ENCODE measurements around the gene ABHD16B. TPM values are rescaled to one million over a fixed set of nuclear protein-coding genes. Genes with fewer than 3 reads are reported as not detected.
A peak's percentile ranks its signal among the peaks of the same experiment; 100 is the strongest.

Gene ABHD16B
- total RNA-seq, 4 donors from 2014 or later = not detected

- Histone ChIP-seq H3K4me1 (peaks cover 35 to 48% of the 10 kb centered on the region in 2 donors), H3K4me3 (replicated peaks in 1 of 3) (peak overlapping the region in 2 of 3 donors; percentile 53 to 69), H3K27me3 (no peaks in the 10 kb centered on the region), H3K27ac (peak overlapping the region; percentile 68 to 76 (median 72)), H3K36me3 (peaks cover 0 to 7% of the 10 kb centered on the region in 2 donors), H3K9me3 (no peaks in the 10 kb centered on the region)
- 1% methylated on average over 5 of the region's 5 CpGs for WGBS, 2 donors
- DNase-seq = no peak
- TF ChIP-seq, protein P1, sequence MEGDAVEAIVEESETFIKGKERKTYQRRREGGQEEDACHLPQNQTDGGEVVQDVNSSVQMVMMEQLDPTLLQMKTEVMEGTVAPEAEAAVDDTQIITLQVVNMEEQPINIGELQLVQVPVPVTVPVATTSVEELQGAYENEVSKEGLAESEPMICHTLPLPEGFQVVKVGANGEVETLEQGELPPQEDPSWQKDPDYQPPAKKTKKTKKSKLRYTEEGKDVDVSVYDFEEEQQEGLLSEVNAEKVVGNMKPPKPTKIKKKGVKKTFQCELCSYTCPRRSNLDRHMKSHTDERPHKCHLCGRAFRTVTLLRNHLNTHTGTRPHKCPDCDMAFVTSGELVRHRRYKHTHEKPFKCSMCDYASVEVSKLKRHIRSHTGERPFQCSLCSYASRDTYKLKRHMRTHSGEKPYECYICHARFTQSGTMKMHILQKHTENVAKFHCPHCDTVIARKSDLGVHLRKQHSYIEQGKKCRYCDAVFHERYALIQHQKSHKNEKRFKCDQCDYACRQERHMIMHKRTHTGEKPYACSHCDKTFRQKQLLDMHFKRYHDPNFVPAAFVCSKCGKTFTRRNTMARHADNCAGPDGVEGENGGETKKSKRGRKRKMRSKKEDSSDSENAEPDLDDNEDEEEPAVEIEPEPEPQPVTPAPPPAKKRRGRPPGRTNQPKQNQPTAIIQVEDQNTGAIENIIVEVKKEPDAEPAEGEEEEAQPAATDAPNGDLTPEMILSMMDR (IDR thresholded peaks at IDR 0.05) = no peak
- TF ChIP-seq POLR2A (IDR thresholded peaks at IDR 0.05) = no peak
- intact Hi-C loops (cut with DNase I) = no loop called here
Measured at GRCh38 chr20:63895952-63896263, 34.6 kb downstream of the ABHD16B start.

DNA sequence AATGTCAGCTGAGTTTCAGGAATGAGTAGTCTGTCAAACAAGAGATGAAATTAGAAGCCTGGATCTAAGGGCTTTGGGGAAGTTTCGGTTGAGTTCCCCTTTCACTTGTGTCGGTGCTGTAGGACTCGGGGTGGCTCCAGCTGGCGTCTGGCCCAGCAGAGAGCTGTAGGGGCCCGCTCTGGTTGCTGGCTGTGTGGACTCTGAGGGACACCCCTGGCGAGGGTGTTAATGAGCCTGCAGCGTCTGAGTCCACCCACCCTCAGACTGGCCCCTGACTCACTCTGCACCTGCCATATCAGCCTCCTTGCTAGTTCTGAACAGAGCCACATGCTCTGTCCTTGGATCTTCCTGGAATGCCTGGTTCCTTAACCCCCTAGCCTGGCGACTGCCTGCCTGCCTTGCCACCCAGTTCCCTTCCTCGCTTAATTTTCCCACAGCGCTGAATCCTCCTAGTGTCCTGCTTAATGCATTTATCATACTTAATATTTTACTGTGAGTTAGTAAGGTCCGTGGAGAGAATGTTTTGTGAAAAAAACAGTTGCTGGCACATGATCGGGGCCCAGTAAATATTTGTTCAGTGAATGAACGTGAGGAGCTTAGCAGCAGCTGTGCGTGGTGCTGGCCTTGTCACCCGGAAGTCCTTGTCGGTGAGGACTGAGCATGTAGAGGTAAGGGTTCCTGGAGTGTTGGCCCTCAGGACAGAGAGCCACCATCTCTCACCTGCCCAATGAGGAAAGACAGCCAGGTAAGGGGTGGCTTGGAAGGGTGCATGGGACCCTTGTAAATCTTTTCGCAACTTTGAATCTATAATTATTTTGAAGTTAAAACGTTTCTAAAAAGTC, 35.2 kb downstream of the ABHD16B start:
- no peak for TF ChIP-seq POLR2A (IDR thresholded peaks at IDR 0.05)
- TF ChIP-seq, protein P1 (IDR thresholded peaks at IDR 0.05) = no peak
- Histone ChIP-seq H3K4me3 (replicated peaks in 1 of 3) (peak overlapping the region in 1 of 3 donors; percentile 53), H3K9me3 (no peaks in the 10 kb centered on the region), H3K36me3 (peaks cover 0 to under 1% of the 10 kb centered on the region in 2 donors), H3K4me1 (peaks cover 38 to 54% of the 10 kb centered on the region in 2 donors), H3K27ac (peak overlapping the region; percentile 68 to 76 (median 72)), H3K27me3 (no peaks in the 10 kb centered on the region)
- peak; percentile 81 for DNase-seq
- 14 to 15% methylated on average over 18 of the region's 18 CpGs for WGBS, 2 donors
- intact Hi-C loops (cut with DNase I) = no loop called here

GRCh38 chr20:63897978-63898561, 36.8 kb downstream of the ABHD16B start:
- Histone ChIP-seq H3K4me1 (peaks cover 38 to 54% of the 10 kb centered on the region in 2 donors), H3K4me3 (replicated peaks in 1 of 3) (no peak overlapping the region), H3K27me3 (no peaks in the 10 kb centered on the region), H3K27ac (no peak overlapping the region), H3K36me3 (no peaks in the 10 kb centered on the region), H3K9me3 (no peaks in the 10 kb centered on the region)
- no peak for DNase-seq
- intact Hi-C loops (cut with DNase I) = no loop called here
- 92 to 93% methylated on average over 6 of the region's 6 CpGs for WGBS, 2 donors
- TF ChIP-seq POLR2A (IDR thresholded peaks at IDR 0.05) = no peak
- TF ChIP-seq, protein P1 (IDR thresholded peaks at IDR 0.05) = no peak

GRCh38 chr20:63898882-63899558, 37.7 kb downstream of the ABHD16B start:
- H3K4me3 ChIP-seq (replicated peaks in 1 of 3) = no peak overlapping the region
- H3K4me1 ChIP-seq = peaks cover 36 to 53% of the 10 kb centered on the region in 2 donors
- intact Hi-C loops (cut with DNase I) = no loop called here
- DNase-seq = no peak
- no peaks in the 10 kb centered on the region for H3K9me3 ChIP-seq
- WGBS, 2 donors = 83 to 88% methylated on average over 10 of the region's 10 CpGs
- TF ChIP-seq, protein P1 (IDR thresholded peaks at IDR 0.05) = no peak
- no peak for TF ChIP-seq POLR2A (IDR thresholded peaks at IDR 0.05)
- H3K27me3 ChIP-seq = no peaks in the 10 kb centered on the region
- H3K27ac ChIP-seq = no peak overlapping the region
- H3K36me3 ChIP-seq = no peaks in the 10 kb centered on the region
